ENCODE measurements around the gene ACSF2.

- TF ChIP-seq RAD21 (IDR thresholded peaks at IDR 0.05; ENCODE audit: low read length), result no peak
- TF ChIP-seq EP300 (IDR thresholded peaks at IDR 0.05; ENCODE audit: borderline replicate concordance in 1 of 2, low read depth in 1 of 2, low read length in 1 of 2), result no peak
- TF ChIP-seq CTCF (IDR thresholded peaks at IDR 0.05), result no peak
- no peak for TF ChIP-seq YY1 (IDR thresholded peaks at IDR 0.05; ENCODE audit: low read depth)
- no peak for TF ChIP-seq RFX5 (IDR thresholded peaks at IDR 0.05; ENCODE audit: low read length)
- no peak for TF ChIP-seq SIN3A (IDR thresholded peaks at IDR 0.05; ENCODE audit: borderline replicate concordance, low read depth, low read length)
- no peak for TF ChIP-seq PBX3 (IDR thresholded peaks at IDR 0.05)
- no peak for TF ChIP-seq TEAD4 (IDR thresholded peaks at IDR 0.05; ENCODE audit: borderline replicate concordance, insufficient read depth)
- TF ChIP-seq EZH2phosphoT487 (IDR thresholded peaks at IDR 0.05; ENCODE audit: borderline replicate concordance, low read depth), result no peak
- no peak for TF ChIP-seq REST (IDR thresholded peaks at IDR 0.05; ENCODE audit: low read depth, low read length)
Observed at GRCh38 chr17:50495217-50495823, 69.3 kb downstream of the ACSF2 start.

Data from SK-N-SH (cell line).